A549 treated with CpdA at 1 μM for 4 hours (cell line): Measurements from ENCODE around the gene CHAF1A. TPM values are rescaled to one million over a fixed set of nuclear protein-coding genes. Genes with fewer than 3 reads are reported as not detected.

Experiments used
- total RNA-seq: library from RNA; stranded (reverse); fragments of 200-300 nt; extraction: Qiagen RNA extraction; gene quantifications from 5 replicates; pipeline ENCODE4 v1.2.3, GENCODE V29; 2022; ENCODE audit warnings: low read depth

The CHAF1A gene
- total RNA-seq: 22.5 to 24.9 TPM (median 23.7 TPM) in 5 replicates

GRCh38 chr19:4402171-4403004, at the start of gene CHAF1A:
Gene CHAF1A, plus strand, starts transcription at chr19:4402640. Its CDS starts 123 bp downstream, at chr19:4402763.

GRCh38 chr19:4400135-4400936, 2.1 kb upstream of the CHAF1A start, which contains the start of gene SH3GL1:
Gene SH3GL1, minus strand, starts transcription at chr19:4400547. Its CDS starts 179 bp downstream, at chr19:4400368.

GRCh38 chr19:4457654-4458395, 55.4 kb downstream of the CHAF1A start, which contains the start of gene UBXN6:
Gene UBXN6, minus strand, starts transcription at chr19:4457794. Its CDS starts 97 bp downstream, at chr19:4457697.

GRCh38 chr19:4472174-4472974, 69.9 kb downstream of the CHAF1A start, which contains the start of gene HDGFL2:
Gene HDGFL2, plus strand, starts transcription at chr19:4472297. Its CDS starts 54 bp downstream, at chr19:4472351.

Other genes with a start within 250 kb of the CHAF1A start
- gene CREB3L3, start 249.0 kb upstream of the CHAF1A start, total RNA-seq: 0.03 to 0.15 TPM (median 0.09 TPM) in 3 of 5 replicates, not detected in the others
- gene SIRT6, start 220.1 kb upstream of the CHAF1A start, total RNA-seq: 22.0 to 32.6 TPM (median 31.3 TPM) in 5 replicates
- 0.12 to 0.28 TPM (median 0.21 TPM) in 5 replicates for gene ANKRD24, start 220.0 kb upstream of the CHAF1A start, total RNA-seq
- gene EBI3, start 173.1 kb upstream of the CHAF1A start, total RNA-seq: 2.8 to 3.5 TPM (median 3.2 TPM) in 5 replicates
- gene YJU2, start 155.6 kb upstream of the CHAF1A start, total RNA-seq: 19.6 to 22.8 TPM (median 20.2 TPM) in 5 replicates
- 0.07 to 0.29 TPM (median 0.08 TPM) in 3 of 5 replicates, not detected in the others for gene SHD, start 123.4 kb upstream of the CHAF1A start, total RNA-seq
- gene TMIGD2, start 100.3 kb upstream of the CHAF1A start, total RNA-seq: not detected in 5 replicates
- gene FSD1, start 98.0 kb upstream of the CHAF1A start, total RNA-seq: 6.7 to 8.9 TPM (median 7.8 TPM) in 5 replicates
- 0.22 TPM in 1 of 5 replicates, not detected in the others for gene STAP2, start 63.8 kb upstream of the CHAF1A start, total RNA-seq
- gene MPND, start 59.1 kb upstream of the CHAF1A start, total RNA-seq: 4.7 to 12.2 TPM (median 11.2 TPM) in 5 replicates
- 43.7 to 62.9 TPM (median 61.9 TPM) in 5 replicates for gene SH3GL1, start 2.1 kb upstream of the CHAF1A start, total RNA-seq
- gene UBXN6, start 55.2 kb downstream of the CHAF1A start, total RNA-seq: 37.5 to 60.4 TPM (median 59.6 TPM) in 5 replicates
- 24.9 to 32.0 TPM (median 28.7 TPM) in 5 replicates for gene HDGFL2, start 69.7 kb downstream of the CHAF1A start, total RNA-seq
- 0.20 to 0.27 TPM (median 0.21 TPM) in 5 replicates for gene PLIN4, start 115.8 kb downstream of the CHAF1A start, total RNA-seq
- 0.06 to 0.25 TPM (median 0.17 TPM) in 4 of 5 replicates, not detected in the other for gene PLIN5, start 132.6 kb downstream of the CHAF1A start, total RNA-seq
- gene LRG1, start 137.4 kb downstream of the CHAF1A start, total RNA-seq: 0.09 to 0.28 TPM (median 0.13 TPM) in 4 of 5 replicates, not detected in the other
- gene SEMA6B, start 157.0 kb downstream of the CHAF1A start, total RNA-seq: 4.4 to 6.5 TPM (median 6.0 TPM) in 5 replicates
- 3.5 to 5.1 TPM (median 4.8 TPM) in 5 replicates for gene TNFAIP8L1, start 236.9 kb downstream of the CHAF1A start, total RNA-seq